Measurements from ENCODE around the gene HEMK1.

Gene HEMK1

GRCh38 chr3:50577348-50577747, 8.0 kb downstream of the HEMK1 start:
- DNase-seq: no peak

- DNase-seq: peak; percentile 28
Observed at GRCh38 chr3:50580683-50581458, 11.5 kb downstream of the HEMK1 start.

- no peak for DNase-seq
Observed at GRCh38 chr3:50581459-50581842, 12.1 kb downstream of the HEMK1 start.

GRCh38 chr3:50582083-50582482, 12.8 kb downstream of the HEMK1 start:
- no peak for DNase-seq

GRCh38 chr3:50583897-50584296, 14.6 kb downstream of the HEMK1 start:
- DNase-seq: no peak

GRCh38 chr3:50584391-50584790, 15.1 kb downstream of the HEMK1 start:
- DNase-seq: no peak

GRCh38 chr3:50585919-50586762, 16.8 kb downstream of the HEMK1 start:
- no peak for DNase-seq

GRCh38 chr3:50586763-50587070, 17.4 kb downstream of the HEMK1 start:
- no peak for DNase-seq

GRCh38 chr3:50587373-50587772, 18.1 kb downstream of the HEMK1 start:
- no peak for DNase-seq

GRCh38 chr3:50587806-50588758, 18.8 kb downstream of the HEMK1 start:
- DNase-seq: peak; percentile 71

GRCh38 chr3:50588759-50589433, 19.6 kb downstream of the HEMK1 start:
- no peak for DNase-seq

GRCh38 chr3:50591196-50591741, 21.9 kb downstream of the HEMK1 start:
- no peak for DNase-seq

GRCh38 chr3:50592568-50592967, 23.2 kb downstream of the HEMK1 start:
- DNase-seq: no peak

- no peak for DNase-seq
Observed at GRCh38 chr3:50594253-50594785, 25.0 kb downstream of the HEMK1 start.

- DNase-seq: no peak
Observed at GRCh38 chr3:50599115-50599715, 29.9 kb downstream of the HEMK1 start.

- DNase-seq: no peak
Observed at GRCh38 chr3:50599716-50600118, 30.4 kb downstream of the HEMK1 start.

GRCh38 chr3:50600141-50600753, 30.9 kb downstream of the HEMK1 start:
- no peak for DNase-seq

- peak; percentile 78 for DNase-seq
Observed at GRCh38 chr3:50600841-50601591, 31.7 kb downstream of the HEMK1 start.

GRCh38 chr3:50602595-50603191, 33.4 kb downstream of the HEMK1 start:
- no peak for DNase-seq
